Fibroblast of skin of right biceps (primary cell): ENCODE data around the gene SFRP4.

ENCODE experiments used
- DNase-seq: peaks from one replicate; pipeline ENCODE4 v3.0.0-alpha.2; 2013

The SFRP4 gene

GRCh38 chr7:37924491-37925041 is 7.9 kb upstream of the SFRP4 start:
- DNase-seq, result no peak

GRCh38 chr7:37923996-37924395 is 7.4 kb upstream of the SFRP4 start:
- DNase-seq, result no peak

GRCh38 chr7:37921876-37922275 is 5.3 kb upstream of the SFRP4 start:
- DNase-seq, result no peak

GRCh38 chr7:37920849-37921805 is 4.5 kb upstream of the SFRP4 start:
- DNase-seq, result peak; percentile 47

GRCh38 chr7:37920305-37920848 is 3.8 kb upstream of the SFRP4 start, which contains the start of gene EPDR1:
EPDR1 (plus strand) TSS chr7:37920640; CDS start chr7:37920940, 300 bp downstream.
- peak; percentile 45 for DNase-seq

- no peak for DNase-seq
Measured at GRCh38 chr7:37918526-37918925, 1.9 kb upstream of the SFRP4 start.

- no peak for DNase-seq
Measured at GRCh38 chr7:37916017-37916672, 472 bp downstream of the SFRP4 start.

GRCh38 chr7:37915438-37915837 is 1.2 kb downstream of the SFRP4 start:
- DNase-seq, result no peak

GRCh38 chr7:37912756-37913155 is 3.9 kb downstream of the SFRP4 start:
- DNase-seq, result no peak

- DNase-seq, result peak; percentile 91
Measured at GRCh38 chr7:37908221-37908788, 8.3 kb downstream of the SFRP4 start.

- DNase-seq, result peak; percentile 78
Measured at GRCh38 chr7:37901890-37902524, 14.6 kb downstream of the SFRP4 start.

- DNase-seq, result peak; percentile 46
Measured at GRCh38 chr7:37901236-37901827, 15.3 kb downstream of the SFRP4 start.

- DNase-seq, result no peak
Measured at GRCh38 chr7:37899712-37900247, 16.8 kb downstream of the SFRP4 start.

GRCh38 chr7:37894671-37895070 is 21.9 kb downstream of the SFRP4 start:
- no peak for DNase-seq

GRCh38 chr7:37893359-37893758 is 23.3 kb downstream of the SFRP4 start:
- DNase-seq, result no peak

GRCh38 chr7:37882086-37882485 is 34.5 kb downstream of the SFRP4 start:
- no peak for DNase-seq
